GM23338 (cell line): ENCODE results near the gene SHANK1. TPM values are rescaled to one million over a fixed set of nuclear protein-coding genes. Genes with fewer than 3 reads are reported as not detected.

Experiments
- ATAC-seq: fragments of 200-7000 bp; cut with Tn5 transposase; 3 replicates; pipeline ENCODE4 v1.9.1; 2020
- DNase-seq: peaks from one replicate; pipeline ENCODE4 v3.0.0-alpha.2; 2015; ENCODE audit warnings: low spot score
- H2AFZ ChIP-seq: fragments of 200-600 bp; sonication (generic); 2 replicates; pipeline ENCODE4 v1.8.0; 2016; ENCODE audit warnings: antibody characterized with exemption, mild to moderate bottlenecking, moderate library complexity
- H3F3A ChIP-seq: fragments of 200-600 bp; sonication (generic); replicated peaks from 2 replicates; pipeline ENCODE4 v1.8.0; 2017; ENCODE audit warnings: antibody characterized with exemption, mixed run types, low read depth
- H3K27ac ChIP-seq: fragments of 200-600 bp; sonication (generic); 2 replicates; pipeline ENCODE4 v1.6.1; 2016; ENCODE audit warnings: low read depth
- H3K27me3 ChIP-seq: fragments of 200-600 bp; sonication (generic); 2 replicates; pipeline ENCODE4 v1.8.0; 2016; ENCODE audit warnings: mild to moderate bottlenecking, mixed run types, moderate library complexity; ENCODE audit not compliant: insufficient read depth
- H3K36me3 ChIP-seq: fragments of 200-600 bp; sonication (generic); 2 replicates; pipeline ENCODE4 v1.8.0; 2016; ENCODE audit warnings: mild to moderate bottlenecking; ENCODE audit not compliant: insufficient read depth
- H3K4me1 ChIP-seq: fragments of 200-600 bp; sonication (generic); 2 replicates; pipeline ENCODE4 v1.8.0; 2016; ENCODE audit warnings: mild to moderate bottlenecking, moderate library complexity; ENCODE audit not compliant: insufficient read depth
- H3K4me2 ChIP-seq: fragments of 200-600 bp; sonication (generic); 2 replicates; pipeline ENCODE4 v1.7.1; 2017; ENCODE audit warnings: mixed run types
- H3K4me3 ChIP-seq: fragments of 200-600 bp; sonication (generic); 2 replicates; pipeline ENCODE4 v1.6.1; 2016; ENCODE audit warnings: mixed run types
- H3K79me2 ChIP-seq: fragments of 200-600 bp; sonication (generic); replicated peaks from 2 replicates; pipeline ENCODE4 v1.8.0; 2017; ENCODE audit warnings: mild to moderate bottlenecking; ENCODE audit not compliant: insufficient read depth
- H3K9me2 ChIP-seq: fragments of 200-600 bp; sonication (generic); 2 replicates; pipeline ENCODE4 v1.8.0; 2017; ENCODE audit not compliant: insufficient read depth
- H4K20me1 ChIP-seq: fragments of 200-600 bp; sonication (generic); replicated peaks from 2 replicates; pipeline ENCODE4 v1.8.0; 2017; ENCODE audit warnings: mild to moderate bottlenecking; ENCODE audit not compliant: insufficient read depth
- H3K27ac Mint-ChIP-seq: 2 replicates; pipeline ENCODE4 v1.8.0; 2020; ENCODE audit warnings: inconsistent platforms, mild to moderate bottlenecking, moderate library complexity, mixed read lengths
- H3K27me3 Mint-ChIP-seq: 3 replicates; pipeline ENCODE4 v1.8.0; 2022; ENCODE audit warnings: low read depth, mild to moderate bottlenecking, moderate library complexity, mixed read lengths, inconsistent platforms; ENCODE audit not compliant: insufficient read depth, poor library complexity
- H3K36me3 Mint-ChIP-seq: 3 replicates; pipeline ENCODE4 v1.8.0; 2021; ENCODE audit warnings: low read depth, mild to moderate bottlenecking, inconsistent platforms, moderate library complexity, mixed read lengths
- H3K4me1 Mint-ChIP-seq: 3 replicates; pipeline ENCODE4 v1.8.0; 2020; ENCODE audit warnings: mild to moderate bottlenecking, inconsistent platforms, mixed read lengths
- H3K4me3 Mint-ChIP-seq: 3 replicates; pipeline ENCODE4 v1.8.0; 2021; ENCODE audit warnings: moderate library complexity, mild to moderate bottlenecking, inconsistent platforms, mixed read lengths
- H3K9me3 Mint-ChIP-seq: 3 replicates; pipeline ENCODE4 v1.8.0; 2020; ENCODE audit warnings: moderate library complexity, mild to moderate bottlenecking, inconsistent platforms, mixed read lengths
- EZH2 ChIP-seq: fragments of 200-600 bp; sonication (generic); IDR thresholded peaks from one replicate; pipeline ENCODE4 v1.8.0; 2017; ENCODE audit warnings: antibody characterized with exemption, mild to moderate bottlenecking, low read depth; ENCODE audit not compliant: unreplicated experiment
- NANOG ChIP-seq: IDR thresholded peaks from 2 replicates; pipeline ENCODE4 v1.6.1; 2016; ENCODE audit warnings: antibody characterized with exemption, borderline replicate concordance
- ZNF114 ChIP-seq: fragments of 250-450 bp; sonication (Bioruptor Pico); IDR thresholded peaks from 2 replicates; pipeline ENCODE4 v1.5.0; 2020; ENCODE audit warnings: mild to moderate bottlenecking, moderate library complexity
- polyA plus RNA-seq: library from polyadenylated mRNA; unstranded; fragments of >200 nt; fragmentation: Nextera tagmentation; extraction: Ambion mirVana; gene quantifications from 2 replicates; pipeline ENCODE4 v1.2.1, GENCODE V29; 2016
- total RNA-seq: library from RNA; depleted of rRNA; stranded (reverse); fragments of >200 nt; shearing (Covaris generic); gene quantifications from 2 replicates; pipeline ENCODE4 v1.2.3, GENCODE V29; 2014
- TF ChIP-seq, protein P1 (sequence below), 2 experiments: fragments of 200-600 bp in 1 of 2; sonication (generic) in 1 of 2; conservative IDR thresholded peaks; 2 replicates each; pipeline versions ENCODE4 v1.5.1 to v1.6.1; 2016 to 2017; ENCODE audit warnings: antibody characterized with exemption in 2 of 2, low read depth in 2 of 2, mild to moderate bottlenecking in 2 of 2, moderate library complexity in 1 of 2

The SHANK1 gene
- total and polyA plus RNA-seq, 2 experiments from 2014 or later, result 0.23 to 4.1 TPM

- peaks cover 19% of the 10 kb centered on the region for H3K27me3 Mint-ChIP-seq
Measured at GRCh38 chr19:50662651-50663481, 56.7 kb downstream of the SHANK1 start.

GRCh38 chr19:50661766-50662650, 57.6 kb downstream of the SHANK1 start:
- H3K4me3 ChIP-seq, result no peak overlapping the region
- peaks cover 43% of the 10 kb centered on the region for H3K36me3 Mint-ChIP-seq

More at GRCh38 chr19:50662651-50663481, 56.7 kb downstream of the SHANK1 start:
- ATAC-seq (no peak), DNase-seq (no peak)
- no peaks in the 10 kb centered on the region for H3K9me2 ChIP-seq
- TF ChIP-seq EZH2, result no peak
- no peak overlapping the region for H2AFZ ChIP-seq
- peaks cover 42% of the 10 kb centered on the region for H3K27me3 ChIP-seq
- H3K9me3 Mint-ChIP-seq, result peaks cover 77% of the 10 kb centered on the region
- 0 out of 2 replicates have a peak, but pooled peaks cover 2% of the 10 kb centered on the region for H3F3A ChIP-seq
- no peaks in the 10 kb centered on the region for H3K79me2 ChIP-seq
- no peaks in the 10 kb centered on the region for H3K4me1 Mint-ChIP-seq
- peaks cover 36% of the 10 kb centered on the region for H3K36me3 Mint-ChIP-seq
- peaks cover 9% of the 10 kb centered on the region for H3K4me1 ChIP-seq
- no peak overlapping the region for H3K4me3 Mint-ChIP-seq
- H3K36me3 ChIP-seq, result no peaks in the 10 kb centered on the region
- H4K20me1 ChIP-seq, result no peaks in the 10 kb centered on the region; the same call in 1 of the 2 replicates
- H3K27ac ChIP-seq, result no peak overlapping the region
- H3K27ac Mint-ChIP-seq, result no peak overlapping the region
- no peak overlapping the region for H3K4me2 ChIP-seq
- H3K4me3 ChIP-seq, result no peak overlapping the region

More at GRCh38 chr19:50661766-50662650, 57.6 kb downstream of the SHANK1 start:
- peaks cover 19% of the 10 kb centered on the region for H3K27me3 Mint-ChIP-seq
- H3K27me3 ChIP-seq, result peaks cover 33% of the 10 kb centered on the region
- TF ChIP-seq, protein P1, sequence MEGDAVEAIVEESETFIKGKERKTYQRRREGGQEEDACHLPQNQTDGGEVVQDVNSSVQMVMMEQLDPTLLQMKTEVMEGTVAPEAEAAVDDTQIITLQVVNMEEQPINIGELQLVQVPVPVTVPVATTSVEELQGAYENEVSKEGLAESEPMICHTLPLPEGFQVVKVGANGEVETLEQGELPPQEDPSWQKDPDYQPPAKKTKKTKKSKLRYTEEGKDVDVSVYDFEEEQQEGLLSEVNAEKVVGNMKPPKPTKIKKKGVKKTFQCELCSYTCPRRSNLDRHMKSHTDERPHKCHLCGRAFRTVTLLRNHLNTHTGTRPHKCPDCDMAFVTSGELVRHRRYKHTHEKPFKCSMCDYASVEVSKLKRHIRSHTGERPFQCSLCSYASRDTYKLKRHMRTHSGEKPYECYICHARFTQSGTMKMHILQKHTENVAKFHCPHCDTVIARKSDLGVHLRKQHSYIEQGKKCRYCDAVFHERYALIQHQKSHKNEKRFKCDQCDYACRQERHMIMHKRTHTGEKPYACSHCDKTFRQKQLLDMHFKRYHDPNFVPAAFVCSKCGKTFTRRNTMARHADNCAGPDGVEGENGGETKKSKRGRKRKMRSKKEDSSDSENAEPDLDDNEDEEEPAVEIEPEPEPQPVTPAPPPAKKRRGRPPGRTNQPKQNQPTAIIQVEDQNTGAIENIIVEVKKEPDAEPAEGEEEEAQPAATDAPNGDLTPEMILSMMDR (conservative IDR thresholded peaks at IDR 0.05; ENCODE audit: low read depth in 2 of 2), result no peak
- TF ChIP-seq EZH2 (no peak), NANOG (no peak), ZNF114 (CRISPR knock-in tag) (no peak)
- H4K20me1 ChIP-seq, result no peaks in the 10 kb centered on the region; the same call in 1 of the 2 replicates
- H3K4me3 Mint-ChIP-seq, result no peak overlapping the region
- no peak overlapping the region for H3K4me2 ChIP-seq
- peaks cover 85% of the 10 kb centered on the region for H3K9me3 Mint-ChIP-seq
- ATAC-seq (no peak), DNase-seq (no peak)
- H2AFZ ChIP-seq, result no peak overlapping the region
- no peaks in the 10 kb centered on the region for H3K79me2 ChIP-seq
- H3K4me1 Mint-ChIP-seq, result no peaks in the 10 kb centered on the region; the same call in 2 of the 3 replicates
- no peak overlapping the region for H3K27ac ChIP-seq
- no peak overlapping the region for H3K27ac Mint-ChIP-seq
- 0 out of 2 replicates have a peak, but pooled peaks cover 2% of the 10 kb centered on the region for H3F3A ChIP-seq
- no peaks in the 10 kb centered on the region for H3K36me3 ChIP-seq
- no peaks in the 10 kb centered on the region for H3K9me2 ChIP-seq
- peaks cover 16% of the 10 kb centered on the region for H3K4me1 ChIP-seq
